NCI-H1417 (cell line): Measurements from ENCODE around the gene GLB1L2.

Experiments used
- DNase-seq, 3 experiments: peaks; one replicate each; lab custom pipeline; 2025; lab: John Stamatoyannopoulos, UW

GLB1L2 gene

GRCh38 chr11:134405436-134405835, 73.6 kb downstream of the GLB1L2 start:
- DNase-seq, result no peak

- no peak for DNase-seq
Observed at GRCh38 chr11:134405841-134406240, 74.1 kb downstream of the GLB1L2 start.

- DNase-seq, result no peak
Observed at GRCh38 chr11:134406264-134407185, 74.7 kb downstream of the GLB1L2 start.

DNA sequence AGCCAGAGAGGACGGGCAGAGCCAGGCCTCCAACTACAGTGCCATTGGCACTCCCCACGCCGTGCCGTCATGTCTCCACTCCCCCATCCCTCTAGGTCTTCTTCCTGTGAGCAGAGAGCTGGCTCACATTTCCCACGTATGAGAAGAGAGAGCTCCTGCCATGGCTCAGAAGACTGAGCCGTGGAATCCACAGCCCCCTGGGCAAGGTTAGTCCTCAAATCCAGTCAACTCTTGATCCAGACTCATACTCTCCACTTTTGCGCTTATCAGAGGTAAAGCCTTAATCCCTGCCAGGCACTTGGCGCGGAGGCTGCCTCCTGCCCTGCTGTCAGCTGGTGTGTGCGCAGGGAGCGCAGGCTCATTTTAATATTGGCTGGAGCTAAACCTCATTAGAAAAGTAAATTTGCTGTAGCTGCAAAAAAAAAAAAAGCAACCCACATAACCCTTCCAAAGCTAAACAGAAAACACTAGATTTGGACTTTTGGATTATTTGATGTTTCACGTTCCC, 75.6 kb downstream of the GLB1L2 start:
- no peak for DNase-seq

DNA sequence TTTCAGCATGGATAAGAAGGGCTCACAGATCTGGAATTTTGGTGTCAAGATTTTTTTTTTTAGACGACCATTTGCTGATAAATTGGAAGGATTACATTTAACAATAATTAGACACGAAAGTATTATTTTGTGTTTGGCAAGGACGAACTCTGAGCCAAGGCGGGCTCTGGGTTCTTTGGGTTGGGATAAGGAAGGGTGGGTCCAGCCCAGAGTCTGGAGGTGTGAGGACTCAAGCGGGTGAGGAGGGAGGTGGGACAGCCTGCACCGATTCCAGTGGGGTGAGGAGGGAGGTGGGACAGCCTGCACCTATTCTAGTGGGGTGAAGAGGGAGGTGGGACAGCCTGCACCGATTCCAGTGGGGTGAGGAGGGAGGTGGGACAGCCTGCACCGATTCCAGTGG, 76.1 kb downstream of the GLB1L2 start:
- no peak for DNase-seq

DNA sequence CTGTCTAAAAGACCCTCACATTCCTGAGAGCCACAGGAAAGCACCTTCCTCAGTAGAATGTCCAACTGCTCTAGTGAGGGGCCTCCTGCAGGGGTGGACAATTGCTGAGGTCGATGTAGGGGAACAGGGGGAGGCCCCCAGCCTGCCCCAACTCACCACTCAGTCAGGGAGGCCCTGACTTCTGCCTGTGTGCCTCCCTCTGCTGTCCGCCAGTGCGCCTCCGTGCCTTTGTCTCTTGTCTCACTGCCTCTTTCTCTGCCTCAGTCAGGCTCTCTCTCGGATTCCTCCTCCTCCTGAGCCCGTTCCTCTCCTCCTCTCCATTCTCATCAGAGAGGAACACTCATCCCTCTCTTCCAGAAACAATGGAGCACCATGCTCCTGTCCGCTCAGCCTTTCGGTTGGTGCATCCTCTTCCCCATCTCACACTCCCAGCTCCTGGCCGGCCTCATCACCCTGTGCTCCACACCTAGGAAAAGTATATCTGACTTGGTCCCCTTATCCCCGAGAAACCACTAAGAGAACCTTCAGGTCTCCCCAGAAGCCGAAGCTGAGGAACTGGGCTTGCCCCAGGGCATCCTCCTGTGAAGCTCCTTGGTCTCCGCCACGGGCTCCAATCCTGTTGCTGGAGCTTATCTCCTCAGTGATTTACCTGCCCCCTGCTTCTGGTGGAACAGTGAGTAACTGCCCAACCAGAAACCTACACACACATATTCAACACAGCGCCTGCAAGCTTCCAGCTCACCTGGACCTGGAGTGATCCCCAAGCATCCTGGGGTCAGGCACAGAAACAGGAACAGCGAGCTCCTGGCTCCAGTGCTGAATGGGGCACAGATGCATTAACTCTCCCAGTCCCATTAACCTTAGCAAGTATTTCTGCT, 78.0 kb downstream of the GLB1L2 start:
- no peak for DNase-seq

- no peak for DNase-seq
Observed at GRCh38 chr11:134410766-134411165, 79.0 kb downstream of the GLB1L2 start.

DNA sequence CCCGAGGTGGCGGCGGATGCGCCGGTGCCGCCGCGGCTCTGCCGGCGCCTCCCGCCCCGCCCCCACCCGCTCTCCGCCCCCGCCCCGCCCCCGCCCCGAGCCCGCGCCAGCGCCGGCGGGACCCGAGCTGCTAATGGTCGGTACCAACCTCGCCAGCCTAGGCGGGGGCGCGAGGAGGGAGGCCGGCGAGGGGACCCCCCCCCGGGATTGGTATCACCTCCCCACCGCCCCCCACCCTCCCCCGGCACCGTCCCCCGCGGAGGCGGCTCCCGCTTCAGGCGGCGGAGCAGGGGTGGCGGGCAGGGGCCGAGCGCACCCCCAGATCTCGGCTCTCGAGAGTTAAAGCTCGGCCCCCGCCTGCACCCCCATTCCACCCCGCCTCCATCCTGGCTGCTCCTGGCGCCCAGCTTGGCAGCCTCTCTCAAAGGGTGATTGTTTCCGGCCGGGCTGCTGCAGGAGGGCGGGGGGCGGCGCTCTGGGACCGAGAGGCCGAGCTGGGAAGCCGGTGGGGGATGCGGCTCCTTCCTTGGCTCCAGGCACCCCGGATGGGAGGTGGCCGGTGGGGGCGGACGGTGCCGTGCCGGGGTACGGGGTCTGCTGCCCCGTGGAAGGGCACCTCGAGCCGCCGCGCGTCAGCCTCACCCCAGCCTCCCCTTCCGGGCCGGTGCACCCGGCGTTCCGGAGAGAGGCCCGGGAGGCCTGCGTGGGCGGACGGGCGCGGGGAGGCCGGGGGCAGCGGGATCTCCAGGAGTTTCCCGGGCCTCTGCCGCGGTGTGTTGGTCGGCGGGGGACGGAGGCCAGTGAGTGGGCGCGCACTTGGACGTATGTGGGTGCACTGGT, 80.6 kb downstream of the GLB1L2 start, which contains the start of gene B3GAT1:
B3GAT1 (minus strand) TSS at position 40 of the 840 bp plus-strand sequence. CDS start 24,583 bp downstream, outside the sequence.
- DNase-seq, result peak; percentile 49 to 72 (median 65)

GRCh38 chr11:134413043-134413825, 81.4 kb downstream of the GLB1L2 start:
- peak in 1 of 3 experiments; percentile 58 for DNase-seq

DNA sequence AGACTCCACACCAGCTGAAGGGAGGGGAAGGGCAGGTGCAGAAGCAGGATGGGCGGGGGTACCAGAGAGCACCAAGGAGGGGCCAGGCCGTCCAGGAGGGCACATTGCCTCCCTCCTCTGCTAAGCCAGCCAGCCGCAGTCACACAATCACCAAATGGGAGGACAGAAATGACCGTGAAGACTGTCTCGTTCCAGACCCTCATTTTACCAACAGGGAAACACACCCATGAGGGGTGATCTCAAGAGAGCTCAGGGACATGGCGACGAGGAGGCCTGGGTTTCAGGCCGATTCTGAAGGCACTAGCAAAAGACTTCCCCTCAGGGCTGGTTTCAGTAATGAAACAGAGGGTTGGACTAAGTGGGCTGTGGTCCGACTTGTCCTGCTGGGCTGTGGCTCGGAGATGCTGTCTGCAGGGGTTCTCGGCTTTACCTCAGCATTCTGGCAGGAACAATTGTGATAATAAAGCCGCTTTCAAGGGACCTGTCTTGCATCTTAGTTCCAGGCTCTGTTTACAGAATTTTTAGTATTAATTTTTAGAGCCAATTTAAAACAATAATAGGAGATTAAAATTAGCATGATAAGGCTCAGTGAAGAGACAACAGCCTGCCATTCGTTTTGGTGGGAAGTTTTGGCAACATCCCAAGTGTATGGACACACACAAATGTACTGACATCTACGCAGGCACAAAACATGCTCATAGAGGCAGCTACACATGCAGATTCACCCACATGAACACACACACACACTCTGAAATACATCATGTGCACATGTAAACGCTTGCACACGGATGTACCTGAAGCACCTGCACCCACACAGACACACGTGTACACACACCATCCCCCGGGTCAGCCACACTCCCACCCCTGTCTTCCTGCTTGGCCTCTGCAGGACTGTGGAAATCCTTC, 82.3 kb downstream of the GLB1L2 start:
- no peak for DNase-seq

- no peak for DNase-seq
Observed at GRCh38 chr11:134414766-134415765, 83.3 kb downstream of the GLB1L2 start.

- DNase-seq, result no peak
Observed at GRCh38 chr11:134416726-134417125, 84.9 kb downstream of the GLB1L2 start.

GRCh38 chr11:134417871-134418840, 86.4 kb downstream of the GLB1L2 start:
- no peak for DNase-seq

DNA sequence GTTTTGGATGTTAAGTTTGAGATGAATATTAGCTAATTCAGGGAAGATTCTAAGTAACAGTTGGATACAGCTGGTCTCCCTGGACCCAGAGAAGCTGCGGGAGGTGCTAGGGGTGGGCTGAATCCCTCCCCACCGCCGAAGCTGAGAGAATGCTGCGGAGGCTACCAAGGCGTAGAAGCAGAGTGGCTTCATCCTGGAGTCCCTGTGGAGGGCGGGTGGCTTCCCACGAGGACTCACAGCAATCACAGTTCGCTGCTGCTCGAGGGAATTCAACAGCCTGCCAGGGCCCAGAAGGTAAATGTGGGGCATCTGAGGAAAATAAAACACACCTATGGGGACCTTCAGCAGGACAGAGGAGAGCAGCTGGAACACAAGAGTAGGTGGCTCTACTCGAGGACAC, 91.3 kb downstream of the GLB1L2 start:
- no peak for DNase-seq

GRCh38 chr11:134425413-134425812, 93.6 kb downstream of the GLB1L2 start:
- DNase-seq, result no peak
